ENCODE measurements around the gene LUZP2.

LUZP2 gene

GRCh38 chr11:24793479-24793878, 296.6 kb downstream of the LUZP2 start:
- H3K27ac ChIP-seq (ENCODE audit: low read length): no peak overlapping the region
- no peaks in the 10 kb centered on the region for H3K79me2 ChIP-seq (ENCODE audit: low read length)
- no peaks in the 10 kb centered on the region for H3K27me3 ChIP-seq (replicated peaks; ENCODE audit: insufficient read depth, low read length)
- no peak overlapping the region for H2AFZ ChIP-seq (ENCODE audit: low read length)
- no peak for TF ChIP-seq CTCF (IDR thresholded peaks at IDR 0.05; ENCODE audit: low read length)
- TF ChIP-seq EZH2phosphoT487 (IDR thresholded peaks at IDR 0.05; ENCODE audit: low read length): no peak
- no peak for TF ChIP-seq EZH2 (optimal IDR thresholded peaks at IDR 0.05; ENCODE audit: low read depth, low read length)
- no peak overlapping the region for H3K4me2 ChIP-seq (ENCODE audit: low read depth, low read length)
- H3K4me1 ChIP-seq (ENCODE audit: low read length): no peaks in the 10 kb centered on the region
- no peaks in the 10 kb centered on the region for H4K20me1 ChIP-seq (ENCODE audit: insufficient read depth, low read length)
- no peak for DNase-seq
- H3K9me3 ChIP-seq (replicated peaks; ENCODE audit: insufficient read depth, low read length): no peaks in the 10 kb centered on the region
- H3K9ac ChIP-seq (ENCODE audit: low read length): no peak overlapping the region
- no peak overlapping the region for H3K4me3 ChIP-seq (ENCODE audit: low read length)
- no peaks in the 10 kb centered on the region for H3K9me2 ChIP-seq (replicated peaks; ENCODE audit: insufficient read depth, low read length)
- H3K36me3 ChIP-seq (replicated peaks; ENCODE audit: insufficient read depth, low read length): no peaks in the 10 kb centered on the region
- H3F3A ChIP-seq (ENCODE audit: insufficient read depth, low read length): no peaks in the 10 kb centered on the region

GRCh38 chr11:24794064-24794463, 297.2 kb downstream of the LUZP2 start:
- Histone ChIP-seq H4K20me1 (ENCODE audit: insufficient read depth, low read length) (no peaks in the 10 kb centered on the region), H3K9me2 (replicated peaks; ENCODE audit: insufficient read depth, low read length) (no peaks in the 10 kb centered on the region), H3K27ac (ENCODE audit: low read length) (no peak overlapping the region), H3K9ac (ENCODE audit: low read length) (no peak overlapping the region), H3K4me1 (ENCODE audit: low read length) (no peaks in the 10 kb centered on the region), H3K36me3 (replicated peaks; ENCODE audit: insufficient read depth, low read length) (no peaks in the 10 kb centered on the region), H3K27me3 (replicated peaks; ENCODE audit: insufficient read depth, low read length) (no peaks in the 10 kb centered on the region), H3K79me2 (ENCODE audit: low read length) (no peaks in the 10 kb centered on the region), H3F3A (ENCODE audit: insufficient read depth, low read length) (no peaks in the 10 kb centered on the region), H2AFZ (ENCODE audit: low read length) (no peak overlapping the region), H3K9me3 (replicated peaks; ENCODE audit: insufficient read depth, low read length) (no peaks in the 10 kb centered on the region), H3K4me3 (ENCODE audit: low read length) (no peak overlapping the region), H3K4me2 (ENCODE audit: low read depth, low read length) (no peak overlapping the region)
- TF ChIP-seq CTCF (IDR thresholded peaks at IDR 0.05; ENCODE audit: low read length) (no peak), EZH2 (optimal IDR thresholded peaks at IDR 0.05; ENCODE audit: low read depth, low read length) (no peak), EZH2phosphoT487 (IDR thresholded peaks at IDR 0.05; ENCODE audit: low read length) (no peak)
- no peak for DNase-seq

DNA sequence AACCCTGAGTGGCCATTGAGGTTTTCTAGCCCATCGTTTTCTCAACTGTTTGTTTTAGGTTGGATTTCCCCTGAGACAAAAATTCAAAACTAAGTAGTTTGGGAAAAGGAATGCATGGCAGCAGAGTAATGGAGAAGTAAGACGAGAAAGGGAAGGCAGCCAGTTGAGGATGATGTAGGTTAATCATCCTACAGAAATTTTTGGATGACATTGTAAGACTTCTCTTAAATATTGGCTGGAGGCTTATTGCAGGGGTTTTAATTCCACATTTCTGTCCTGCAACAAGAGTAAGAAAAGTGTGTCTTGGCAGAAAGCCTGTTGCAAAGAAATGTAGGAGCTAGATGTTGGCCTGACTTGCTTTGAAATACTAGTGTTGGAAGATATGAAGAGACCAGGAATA, 308.8 kb downstream of the LUZP2 start:
- TF ChIP-seq EZH2 (optimal IDR thresholded peaks at IDR 0.05; ENCODE audit: low read depth, low read length): no peak
- TF ChIP-seq CTCF (IDR thresholded peaks at IDR 0.05; ENCODE audit: low read length): no peak
- TF ChIP-seq EZH2phosphoT487 (IDR thresholded peaks at IDR 0.05; ENCODE audit: low read length): no peak
- H3K9me3 ChIP-seq (replicated peaks; ENCODE audit: insufficient read depth, low read length): no peaks in the 10 kb centered on the region
- no peak overlapping the region for H3K27ac ChIP-seq (ENCODE audit: low read length)
- no peaks in the 10 kb centered on the region for H4K20me1 ChIP-seq (ENCODE audit: insufficient read depth, low read length)
- H3K9me2 ChIP-seq (replicated peaks; ENCODE audit: insufficient read depth, low read length): no peaks in the 10 kb centered on the region
- no peak overlapping the region for H2AFZ ChIP-seq (ENCODE audit: low read length)
- H3K36me3 ChIP-seq (replicated peaks; ENCODE audit: insufficient read depth, low read length): no peaks in the 10 kb centered on the region
- H3K4me2 ChIP-seq (ENCODE audit: low read depth, low read length): no peak overlapping the region
- DNase-seq: no peak
- no peaks in the 10 kb centered on the region for H3K4me1 ChIP-seq (ENCODE audit: low read length)
- no peaks in the 10 kb centered on the region for H3F3A ChIP-seq (ENCODE audit: insufficient read depth, low read length)
- no peak overlapping the region for H3K9ac ChIP-seq (ENCODE audit: low read length)
- no peaks in the 10 kb centered on the region for H3K27me3 ChIP-seq (replicated peaks; ENCODE audit: insufficient read depth, low read length)
- H3K79me2 ChIP-seq (ENCODE audit: low read length): no peaks in the 10 kb centered on the region
- no peak overlapping the region for H3K4me3 ChIP-seq (ENCODE audit: low read length)
